H1 (cell line): Measurements from ENCODE around the gene TWF2. TPM values are rescaled to one million over a fixed set of nuclear protein-coding genes. Genes with fewer than 3 reads are reported as not detected.

Experiments
- CHD7 ChIP-seq: fragments of 300-600 bp; sonication (generic); IDR thresholded peaks from 2 replicates; pipeline ENCODE4 v1.7.1; 2012; ENCODE audit warnings: low read length, moderate library complexity, mild to moderate bottlenecking, inconsistent platforms; ENCODE audit not compliant: insufficient replicate concordance
- TAF1 ChIP-seq: IDR thresholded peaks from 2 replicates; pipeline ENCODE4 v1.6.1; 2011; ENCODE audit warnings: mild to moderate bottlenecking, low read depth, low read length
- TBP ChIP-seq: IDR thresholded peaks from 2 replicates; pipeline ENCODE4 v1.6.1; 2011; ENCODE audit warnings: low read depth, low read length, improper control_type of control experiment
- TCF12 ChIP-seq: IDR thresholded peaks from 2 replicates; pipeline ENCODE4 v1.6.1; 2011; ENCODE audit warnings: low read depth, mild to moderate bottlenecking, low read length
- TEAD4 ChIP-seq: IDR thresholded peaks from 2 replicates; pipeline ENCODE4 v1.6.1; 2012; ENCODE audit warnings: low read depth, low read length, inconsistent platforms, mixed read lengths
- polyA plus RNA-seq, 7 experiments: library from polyadenylated mRNA; depleted of rRNA in 3 of 7; stranded (reverse) in 5 of 7; unstranded in 2 of 7; fragments of >200 nt in 5 of 7; fragments of 200-250 nt in 2 of 7; gene quantifications; 1 replicate in 5 of 7; 2 replicates in 1 of 7; 4 replicates in 1 of 7; pipeline versions ENCODE4 v1.2.1 to v1.2.3, GENCODE V29; 2011 to 2013; ENCODE audit warnings: missing spikeins in 2 of 7, mixed read lengths in 2 of 7
- total RNA-seq: library from RNA; stranded (reverse); fragmentation: NEBNext Ultra II Directional; extraction: Animal tissue kit (Norgen Biotek cat#: 25700); gene quantifications from 2 replicates; pipeline ENCODE4 v1.2.1, GENCODE V29; 2021

The TWF2 gene
- total and polyA plus RNA-seq, 2 of the 8 experiments (the other 6 are each of a cell fraction or from before 2014, with no cell fraction given), result 65.2 to 90.4 TPM

- TF ChIP-seq CHD7 (no peak), TAF1 (0 out of 2 replicates have a peak, but pooled peaks have one; percentile 30), TCF12 (no peak), TEAD4 (no peak), TBP (no peak)
These were observed 1.2 kb downstream of the TWF2 start (continued) for GRCh38 chr3:52237657-52238172.
